Measurements from ENCODE around the gene SNRNP200.

DNA sequence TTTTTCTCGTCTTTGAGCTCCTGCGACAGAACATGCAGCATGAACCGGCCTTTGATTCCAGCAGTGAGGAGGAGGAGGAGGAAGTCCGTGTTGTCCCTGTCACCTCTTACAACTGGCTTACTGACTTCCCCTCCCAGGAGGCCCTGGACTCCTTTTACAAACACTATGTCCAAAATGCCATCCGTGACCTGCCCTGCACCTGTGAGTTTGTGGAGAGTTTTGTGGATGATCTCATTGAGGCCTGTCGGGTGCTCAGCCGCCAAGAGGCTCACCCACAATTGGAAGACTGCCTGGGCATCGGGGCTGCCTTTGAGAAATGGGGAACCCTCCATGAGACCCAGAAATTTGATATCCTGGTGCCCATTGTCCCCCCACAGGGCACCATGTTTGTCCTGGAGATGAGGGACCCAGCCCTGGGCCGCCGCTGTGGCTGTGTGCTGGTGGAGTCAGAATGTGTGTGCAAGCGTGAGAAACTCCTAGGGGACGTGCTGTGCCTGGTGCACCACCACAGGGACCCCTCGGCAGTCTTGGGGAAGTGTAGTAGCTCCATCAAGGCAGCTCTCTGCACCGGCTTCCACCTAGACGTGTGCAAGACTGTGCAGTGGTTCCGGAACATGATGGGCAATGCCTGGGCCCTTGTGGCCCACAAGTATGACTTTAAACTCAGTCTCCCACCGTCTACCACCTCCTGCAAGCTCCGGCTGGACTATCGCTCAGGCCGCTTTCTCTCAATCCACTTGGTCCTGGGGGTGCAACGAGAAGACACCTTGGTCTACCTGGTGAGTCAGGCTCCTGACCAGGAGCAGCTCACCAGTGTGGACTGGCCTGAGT is 21.9 kb upstream of the SNRNP200 start:
- TF ChIP-seq, protein P1, sequence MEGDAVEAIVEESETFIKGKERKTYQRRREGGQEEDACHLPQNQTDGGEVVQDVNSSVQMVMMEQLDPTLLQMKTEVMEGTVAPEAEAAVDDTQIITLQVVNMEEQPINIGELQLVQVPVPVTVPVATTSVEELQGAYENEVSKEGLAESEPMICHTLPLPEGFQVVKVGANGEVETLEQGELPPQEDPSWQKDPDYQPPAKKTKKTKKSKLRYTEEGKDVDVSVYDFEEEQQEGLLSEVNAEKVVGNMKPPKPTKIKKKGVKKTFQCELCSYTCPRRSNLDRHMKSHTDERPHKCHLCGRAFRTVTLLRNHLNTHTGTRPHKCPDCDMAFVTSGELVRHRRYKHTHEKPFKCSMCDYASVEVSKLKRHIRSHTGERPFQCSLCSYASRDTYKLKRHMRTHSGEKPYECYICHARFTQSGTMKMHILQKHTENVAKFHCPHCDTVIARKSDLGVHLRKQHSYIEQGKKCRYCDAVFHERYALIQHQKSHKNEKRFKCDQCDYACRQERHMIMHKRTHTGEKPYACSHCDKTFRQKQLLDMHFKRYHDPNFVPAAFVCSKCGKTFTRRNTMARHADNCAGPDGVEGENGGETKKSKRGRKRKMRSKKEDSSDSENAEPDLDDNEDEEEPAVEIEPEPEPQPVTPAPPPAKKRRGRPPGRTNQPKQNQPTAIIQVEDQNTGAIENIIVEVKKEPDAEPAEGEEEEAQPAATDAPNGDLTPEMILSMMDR (IDR thresholded peaks at IDR 0.05; ENCODE audit: insufficient read depth, low read length), result no peak
- TF ChIP-seq POLR2AphosphoS5 (IDR thresholded peaks at IDR 0.05; ENCODE audit: low read depth) (no peak), GABPA (IDR thresholded peaks at IDR 0.05; ENCODE audit: low read depth) (no peak)
- TF ChIP-seq, protein P2, sequence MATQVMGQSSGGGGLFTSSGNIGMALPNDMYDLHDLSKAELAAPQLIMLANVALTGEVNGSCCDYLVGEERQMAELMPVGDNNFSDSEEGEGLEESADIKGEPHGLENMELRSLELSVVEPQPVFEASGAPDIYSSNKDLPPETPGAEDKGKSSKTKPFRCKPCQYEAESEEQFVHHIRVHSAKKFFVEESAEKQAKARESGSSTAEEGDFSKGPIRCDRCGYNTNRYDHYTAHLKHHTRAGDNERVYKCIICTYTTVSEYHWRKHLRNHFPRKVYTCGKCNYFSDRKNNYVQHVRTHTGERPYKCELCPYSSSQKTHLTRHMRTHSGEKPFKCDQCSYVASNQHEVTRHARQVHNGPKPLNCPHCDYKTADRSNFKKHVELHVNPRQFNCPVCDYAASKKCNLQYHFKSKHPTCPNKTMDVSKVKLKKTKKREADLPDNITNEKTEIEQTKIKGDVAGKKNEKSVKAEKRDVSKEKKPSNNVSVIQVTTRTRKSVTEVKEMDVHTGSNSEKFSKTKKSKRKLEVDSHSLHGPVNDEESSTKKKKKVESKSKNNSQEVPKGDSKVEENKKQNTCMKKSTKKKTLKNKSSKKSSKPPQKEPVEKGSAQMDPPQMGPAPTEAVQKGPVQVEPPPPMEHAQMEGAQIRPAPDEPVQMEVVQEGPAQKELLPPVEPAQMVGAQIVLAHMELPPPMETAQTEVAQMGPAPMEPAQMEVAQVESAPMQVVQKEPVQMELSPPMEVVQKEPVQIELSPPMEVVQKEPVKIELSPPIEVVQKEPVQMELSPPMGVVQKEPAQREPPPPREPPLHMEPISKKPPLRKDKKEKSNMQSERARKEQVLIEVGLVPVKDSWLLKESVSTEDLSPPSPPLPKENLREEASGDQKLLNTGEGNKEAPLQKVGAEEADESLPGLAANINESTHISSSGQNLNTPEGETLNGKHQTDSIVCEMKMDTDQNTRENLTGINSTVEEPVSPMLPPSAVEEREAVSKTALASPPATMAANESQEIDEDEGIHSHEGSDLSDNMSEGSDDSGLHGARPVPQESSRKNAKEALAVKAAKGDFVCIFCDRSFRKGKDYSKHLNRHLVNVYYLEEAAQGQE (IDR thresholded peaks at IDR 0.05; ENCODE audit: insufficient replicate concordance, low read depth), result no peak

All from HL-60 (cell line).